ENCODE results near the gene CSF3R.
A peak's percentile ranks its signal among the peaks of the same experiment; 100 is the strongest.
"Not testable (repeated sequence)": the region's sequence is repeated elsewhere in the genome, so short reads cannot be mapped to it uniquely, and the experiment has no call there.

CSF3R gene

DNA sequence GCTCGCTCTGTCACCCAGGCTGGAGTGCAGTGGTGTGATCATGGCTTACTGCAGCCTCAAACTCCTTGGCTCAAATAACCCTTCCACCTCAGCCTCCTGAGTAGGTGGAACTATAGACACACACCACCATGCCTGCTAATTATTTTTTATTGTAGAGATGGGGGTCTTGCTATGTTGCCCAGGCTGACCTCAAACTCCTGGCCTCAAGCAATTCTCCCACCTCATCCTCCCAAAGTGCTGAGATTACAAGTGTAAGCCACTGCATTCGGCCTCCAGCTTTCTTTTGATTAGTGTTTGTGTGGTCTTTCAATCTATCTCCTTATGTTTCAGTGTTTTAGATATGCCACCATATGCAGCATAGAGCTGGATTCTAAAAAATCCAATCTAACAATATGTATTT lies 19.9 kb upstream of the CSF3R start:
- no peaks in the 10 kb centered on the region for H3K9me3 Mint-ChIP-seq
- no peak overlapping the region for H3K27ac Mint-ChIP-seq
- no peak for DNase-seq
- H3K36me3 Mint-ChIP-seq (ENCODE audit: low read depth) = no peaks in the 10 kb centered on the region
- peaks cover 17% of the 10 kb centered on the region for H3K27me3 Mint-ChIP-seq
- no peak overlapping the region for H3K4me3 Mint-ChIP-seq
- no peaks in the 10 kb centered on the region for H3K4me1 Mint-ChIP-seq (ENCODE audit: low read depth)

DNA sequence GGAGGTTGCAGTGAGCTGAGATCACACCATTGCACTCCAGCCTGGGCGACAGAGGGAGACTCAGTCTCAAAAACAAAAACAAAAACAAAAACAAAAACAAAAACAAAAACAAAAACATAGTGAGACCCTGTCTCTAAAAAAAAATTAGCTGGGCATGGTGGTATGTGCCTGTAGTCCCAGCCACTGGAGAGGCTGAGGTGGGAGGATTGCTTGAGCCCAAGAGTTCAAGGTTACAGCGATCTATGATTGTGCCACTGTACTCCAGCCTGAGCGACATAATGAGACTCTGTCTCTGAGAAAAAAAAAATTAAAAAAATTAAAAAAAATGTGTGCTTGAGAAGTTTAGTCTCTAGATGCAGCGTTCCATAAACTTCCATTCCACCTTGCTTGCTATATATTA lies 19.2 kb upstream of the CSF3R start:
- H3K36me3 Mint-ChIP-seq (ENCODE audit: low read depth); H3K4me1 Mint-ChIP-seq (ENCODE audit: low read depth); H3K27ac Mint-ChIP-seq; H3K9me3 Mint-ChIP-seq; H3K4me3 Mint-ChIP-seq; DNase-seq: not testable (repeated sequence)
- peaks cover 11% of the 10 kb centered on the region for H3K27me3 Mint-ChIP-seq

- DNase-seq = no peak
- H3K36me3 Mint-ChIP-seq (ENCODE audit: low read depth) = no peaks in the 10 kb centered on the region
- no peak overlapping the region for H3K4me3 Mint-ChIP-seq
- no peaks in the 10 kb centered on the region for H3K9me3 Mint-ChIP-seq
- no peak overlapping the region for H3K27ac Mint-ChIP-seq
- H3K27me3 Mint-ChIP-seq = no peaks in the 10 kb centered on the region
- H3K4me1 Mint-ChIP-seq (ENCODE audit: low read depth) = no peaks in the 10 kb centered on the region
These were observed 14.5 kb upstream of the CSF3R start for GRCh38 chr1:36497207-36497606.

DNA sequence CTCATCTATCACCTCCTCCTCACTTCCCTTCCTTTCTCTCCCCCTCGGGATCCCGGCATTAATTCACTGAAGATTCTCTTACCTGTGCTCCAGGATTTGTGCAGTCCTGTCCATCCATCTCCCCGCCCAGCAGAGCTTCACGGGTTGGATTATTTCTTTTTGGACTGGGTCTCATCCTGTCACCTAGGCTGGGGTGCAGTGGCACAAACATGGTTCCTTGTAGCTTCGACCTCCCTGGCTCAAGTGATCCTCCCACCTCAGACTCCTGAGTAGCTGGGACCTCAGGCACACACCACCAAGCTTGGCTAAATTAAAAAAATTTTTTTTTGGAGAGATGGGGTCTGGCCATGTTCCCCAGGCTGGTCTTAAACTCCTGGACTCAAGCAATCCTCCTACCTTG lies 12.3 kb upstream of the CSF3R start:
- Mint-ChIP-seq H3K9me3 (no peaks in the 10 kb centered on the region), H3K36me3 (ENCODE audit: low read depth) (no peaks in the 10 kb centered on the region), H3K4me1 (ENCODE audit: low read depth) (no peaks in the 10 kb centered on the region), H3K27ac (no peak overlapping the region), H3K27me3 (no peaks in the 10 kb centered on the region), H3K4me3 (no peak overlapping the region)
- DNase-seq = no peak

GRCh38 chr1:36493524-36493923 lies 10.8 kb upstream of the CSF3R start:
- DNase-seq = no peak
- no peaks in the 10 kb centered on the region for H3K36me3 Mint-ChIP-seq (ENCODE audit: low read depth)
- H3K4me3 Mint-ChIP-seq = no peak overlapping the region
- no peak overlapping the region for H3K27ac Mint-ChIP-seq
- no peaks in the 10 kb centered on the region for H3K27me3 Mint-ChIP-seq
- no peaks in the 10 kb centered on the region for H3K9me3 Mint-ChIP-seq
- H3K4me1 Mint-ChIP-seq (ENCODE audit: low read depth) = no peaks in the 10 kb centered on the region

GRCh38 chr1:36492491-36492890 lies 9.8 kb upstream of the CSF3R start:
- Mint-ChIP-seq H3K27me3 (no peaks in the 10 kb centered on the region), H3K36me3 (ENCODE audit: low read depth) (no peaks in the 10 kb centered on the region), H3K27ac (no peak overlapping the region), H3K4me3 (no peak overlapping the region), H3K4me1 (ENCODE audit: low read depth) (no peaks in the 10 kb centered on the region), H3K9me3 (no peaks in the 10 kb centered on the region)
- no peak for DNase-seq

- H3K4me3 Mint-ChIP-seq; H3K27me3 Mint-ChIP-seq; H3K9me3 Mint-ChIP-seq; H3K4me1 Mint-ChIP-seq (ENCODE audit: low read depth); DNase-seq; H3K36me3 Mint-ChIP-seq (ENCODE audit: low read depth); H3K27ac Mint-ChIP-seq: not testable (repeated sequence)
These were observed 6.7 kb upstream of the CSF3R start for GRCh38 chr1:36489258-36490051.

DNA sequence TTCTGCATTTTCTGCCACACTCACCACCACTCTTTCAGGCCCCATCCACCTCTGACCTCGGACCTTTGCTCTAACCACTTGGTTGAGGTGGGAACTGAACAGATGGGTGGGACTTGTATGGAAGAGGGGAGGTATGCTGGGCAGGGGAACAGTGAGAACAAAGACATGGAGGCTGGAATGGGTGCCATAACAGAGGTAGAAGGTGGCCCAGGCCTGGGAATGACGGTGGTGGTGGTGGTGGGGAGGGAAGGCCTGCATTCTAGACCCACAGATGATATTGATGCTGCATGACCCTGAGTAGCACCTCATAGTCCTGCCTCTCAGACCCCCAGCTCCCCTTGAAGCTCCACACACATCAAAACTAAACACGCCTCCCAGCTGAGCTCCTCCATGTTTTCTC lies 5.2 kb upstream of the CSF3R start:
- no peaks in the 10 kb centered on the region for H3K4me1 Mint-ChIP-seq (ENCODE audit: low read depth)
- no peak overlapping the region for H3K4me3 Mint-ChIP-seq
- H3K36me3 Mint-ChIP-seq (ENCODE audit: low read depth) = no peaks in the 10 kb centered on the region
- H3K27ac Mint-ChIP-seq = no peak overlapping the region
- no peak for DNase-seq
- no peaks in the 10 kb centered on the region for H3K9me3 Mint-ChIP-seq
- no peaks in the 10 kb centered on the region for H3K27me3 Mint-ChIP-seq

DNA sequence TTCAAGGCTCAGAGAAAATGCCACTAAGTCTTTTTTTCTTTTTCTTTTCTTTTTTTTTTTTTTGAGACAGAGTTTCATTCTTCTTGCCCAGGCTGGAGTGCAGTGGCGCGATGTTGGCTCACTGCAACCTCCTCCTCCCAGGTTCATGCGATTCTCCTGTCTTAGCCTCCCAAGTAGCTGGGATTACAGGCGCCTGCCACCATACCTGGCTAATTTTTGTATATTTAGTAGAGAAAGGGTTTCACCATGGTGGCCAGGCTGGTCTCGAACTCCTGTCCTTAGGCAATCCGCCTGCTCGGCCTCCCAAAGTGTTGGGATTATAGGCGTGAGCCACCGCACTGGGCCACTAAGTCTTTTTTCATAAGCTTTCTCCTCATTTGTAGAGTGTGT lies 4.6 kb upstream of the CSF3R start:
- not testable (repeated sequence) for H3K27me3 Mint-ChIP-seq; H3K4me1 Mint-ChIP-seq (ENCODE audit: low read depth); H3K4me3 Mint-ChIP-seq; H3K36me3 Mint-ChIP-seq (ENCODE audit: low read depth); DNase-seq; H3K27ac Mint-ChIP-seq; H3K9me3 Mint-ChIP-seq

DNA sequence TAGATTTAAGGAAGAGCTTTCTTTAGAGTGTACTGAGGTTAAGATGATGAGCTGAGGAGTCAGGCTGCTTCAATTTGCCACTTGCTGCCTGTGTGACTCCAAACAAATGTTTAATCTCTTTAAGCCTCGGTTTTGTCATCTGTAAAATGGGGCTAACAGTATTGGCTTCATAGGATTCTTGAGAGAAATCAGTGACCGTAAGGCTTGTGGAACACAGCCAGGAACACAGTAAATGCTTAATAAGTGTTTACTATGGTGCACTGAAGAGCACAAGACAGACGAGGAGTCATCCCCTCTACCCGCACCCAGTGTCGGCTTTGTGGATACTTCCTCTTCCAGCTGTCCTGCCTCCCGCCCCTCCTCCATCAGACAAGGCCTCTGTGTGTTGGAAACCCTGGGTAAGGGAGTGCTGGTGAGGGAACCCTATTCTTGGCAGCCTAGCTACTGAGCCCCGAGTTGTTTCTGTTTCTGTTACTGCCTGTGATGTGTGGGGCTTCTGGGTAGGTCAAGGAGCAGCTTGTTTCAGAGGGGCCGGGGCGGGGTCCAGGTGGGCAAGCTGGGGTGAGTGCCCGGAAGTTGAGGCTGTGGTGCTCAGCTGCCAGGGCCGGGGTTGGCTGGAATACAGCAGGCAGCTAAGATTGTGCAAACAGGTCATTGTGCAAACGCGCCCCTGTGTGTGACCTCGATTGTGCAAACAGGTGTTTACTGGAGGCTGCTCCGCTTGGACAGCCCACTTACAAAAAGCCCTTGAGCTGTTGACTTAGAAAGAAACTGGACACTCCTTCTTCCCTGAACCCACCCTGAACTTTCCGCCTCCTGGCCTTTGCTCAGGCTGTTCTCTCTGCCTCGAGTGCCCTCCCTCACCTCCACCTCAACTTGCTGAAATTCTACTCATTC lies 4.0 kb upstream of the CSF3R start:
- H3K4me3 Mint-ChIP-seq = no peak overlapping the region
- H3K36me3 Mint-ChIP-seq (ENCODE audit: low read depth) = no peaks in the 10 kb centered on the region
- peaks cover 7% of the 10 kb centered on the region for H3K27me3 Mint-ChIP-seq
- H3K4me1 Mint-ChIP-seq (ENCODE audit: low read depth) = peaks cover 9% of the 10 kb centered on the region
- no peak for DNase-seq
- no peaks in the 10 kb centered on the region for H3K9me3 Mint-ChIP-seq
- H3K27ac Mint-ChIP-seq = no peak overlapping the region

DNA sequence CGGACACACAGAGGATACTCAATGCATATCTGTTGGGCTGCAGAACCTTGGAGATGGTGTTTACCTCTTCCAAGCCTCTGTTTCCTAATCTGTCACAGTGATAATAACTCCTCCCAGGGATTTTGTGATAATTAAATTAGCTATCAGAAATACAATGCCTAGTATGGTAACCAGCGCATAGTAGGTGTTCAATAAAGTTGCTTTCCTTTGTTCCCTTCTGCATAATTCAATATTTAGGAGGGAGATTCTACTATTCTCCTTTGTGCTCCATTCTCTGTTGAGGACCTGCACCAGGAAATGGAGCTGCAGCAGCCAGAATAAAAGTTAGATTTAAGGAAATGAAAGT lies 3.4 kb upstream of the CSF3R start:
- no peak overlapping the region for H3K4me3 Mint-ChIP-seq
- peaks cover 10% of the 10 kb centered on the region for H3K27me3 Mint-ChIP-seq
- H3K9me3 Mint-ChIP-seq = no peaks in the 10 kb centered on the region
- H3K27ac Mint-ChIP-seq = no peak overlapping the region
- H3K36me3 Mint-ChIP-seq (ENCODE audit: low read depth) = no peaks in the 10 kb centered on the region
- no peak for DNase-seq
- peaks cover 10% of the 10 kb centered on the region for H3K4me1 Mint-ChIP-seq (ENCODE audit: low read depth)

- DNase-seq = no peak
- H3K4me1 Mint-ChIP-seq (ENCODE audit: low read depth) = peaks cover 10% of the 10 kb centered on the region
- no peaks in the 10 kb centered on the region for H3K36me3 Mint-ChIP-seq (ENCODE audit: low read depth)
- no peak overlapping the region for H3K4me3 Mint-ChIP-seq
- no peaks in the 10 kb centered on the region for H3K9me3 Mint-ChIP-seq
- no peak overlapping the region for H3K27ac Mint-ChIP-seq
- H3K27me3 Mint-ChIP-seq = peaks cover 10% of the 10 kb centered on the region
These were observed 1.4 kb upstream of the CSF3R start for GRCh38 chr1:36484099-36484498.

GRCh38 chr1:36481771-36482723 lies 666 bp downstream of the CSF3R start:
- Mint-ChIP-seq H3K4me3 (peak overlapping the region; percentile 45), H3K27ac (peak overlapping the region; percentile 56), H3K4me1 (ENCODE audit: low read depth) (peaks cover 10% of the 10 kb centered on the region), H3K27me3 (peaks cover 10% of the 10 kb centered on the region), H3K36me3 (ENCODE audit: low read depth) (no peaks in the 10 kb centered on the region), H3K9me3 (no peaks in the 10 kb centered on the region)
- no peak for DNase-seq

DNA sequence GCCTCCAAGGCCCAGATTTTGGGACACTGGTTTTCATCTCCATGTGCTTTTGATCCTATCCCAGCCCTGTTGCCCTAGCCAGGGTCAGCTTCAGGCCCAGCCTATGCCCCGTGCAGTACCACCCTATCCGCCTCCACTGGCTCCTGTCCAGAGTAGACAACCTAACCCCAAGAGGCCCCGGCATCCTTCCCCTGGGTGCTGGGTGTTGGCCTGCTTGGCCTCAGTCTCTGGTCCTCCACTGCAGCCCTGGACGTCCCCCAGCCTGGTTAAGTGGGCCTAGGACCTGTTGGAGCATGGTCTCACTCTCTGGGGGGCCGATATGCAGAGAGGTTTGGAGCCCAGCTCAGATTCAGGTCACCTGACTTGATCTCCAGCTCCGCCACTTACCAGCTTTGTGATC lies 1.6 kb downstream of the CSF3R start:
- peaks cover 10% of the 10 kb centered on the region for H3K4me1 Mint-ChIP-seq (ENCODE audit: low read depth)
- peaks cover 10% of the 10 kb centered on the region for H3K27me3 Mint-ChIP-seq
- H3K36me3 Mint-ChIP-seq (ENCODE audit: low read depth) = no peaks in the 10 kb centered on the region

More for the DNA sequence above, 1.6 kb downstream of the CSF3R start:
- DNase-seq = no peak
- no peaks in the 10 kb centered on the region for H3K9me3 Mint-ChIP-seq
- H3K4me3 Mint-ChIP-seq = no peak overlapping the region
- no peak overlapping the region for H3K27ac Mint-ChIP-seq
